ENCODE data around the gene UPF2.

DNA sequence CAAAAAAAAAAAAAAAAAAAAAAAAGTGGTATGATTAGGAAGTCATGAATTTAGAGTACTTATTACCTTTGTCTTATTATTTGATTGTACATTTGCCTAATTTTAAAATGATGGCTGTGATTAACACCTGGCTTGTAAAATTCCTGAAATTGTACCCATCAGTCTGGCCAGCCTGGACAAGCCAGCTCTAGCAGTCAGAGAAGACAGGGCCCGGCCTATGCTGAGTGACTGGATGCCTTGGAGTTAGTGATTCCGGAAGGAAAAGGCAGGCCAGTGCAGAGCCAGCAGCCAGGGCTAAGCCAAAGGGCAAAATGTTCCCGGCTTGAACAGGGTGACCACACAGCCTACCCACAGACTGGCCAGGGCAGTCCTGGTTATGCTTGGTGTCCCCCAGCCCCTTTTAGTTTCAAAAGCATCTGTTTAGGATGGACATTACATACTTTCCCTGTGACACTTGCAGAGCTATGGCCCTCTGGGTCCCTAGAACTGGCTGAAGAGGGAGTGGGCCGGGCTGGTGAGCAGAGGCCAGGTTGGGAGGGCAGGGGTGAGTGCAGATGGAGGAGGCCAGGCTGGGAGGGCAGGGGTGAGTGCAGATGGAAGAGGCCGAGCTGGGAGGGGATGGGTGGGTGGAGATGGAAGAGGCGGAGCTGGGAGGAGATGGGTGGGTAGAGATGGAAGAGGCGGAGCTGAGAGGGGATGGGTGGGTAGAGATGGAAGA lies 157.7 kb downstream of the UPF2 start:
- TF ChIP-seq POLR2A (IDR thresholded peaks at IDR 0.05; ENCODE audit: low read depth, low read length) (no peak), RAD21 (IDR thresholded peaks at IDR 0.05; ENCODE audit: low read length) (no peak), USF2 (IDR thresholded peaks at IDR 0.05; ENCODE audit: low read depth, low read length) (no peak), MAZ (IDR thresholded peaks at IDR 0.05; ENCODE audit: borderline replicate concordance, low read depth, low read length) (no peak)
- TF ChIP-seq, protein P1, sequence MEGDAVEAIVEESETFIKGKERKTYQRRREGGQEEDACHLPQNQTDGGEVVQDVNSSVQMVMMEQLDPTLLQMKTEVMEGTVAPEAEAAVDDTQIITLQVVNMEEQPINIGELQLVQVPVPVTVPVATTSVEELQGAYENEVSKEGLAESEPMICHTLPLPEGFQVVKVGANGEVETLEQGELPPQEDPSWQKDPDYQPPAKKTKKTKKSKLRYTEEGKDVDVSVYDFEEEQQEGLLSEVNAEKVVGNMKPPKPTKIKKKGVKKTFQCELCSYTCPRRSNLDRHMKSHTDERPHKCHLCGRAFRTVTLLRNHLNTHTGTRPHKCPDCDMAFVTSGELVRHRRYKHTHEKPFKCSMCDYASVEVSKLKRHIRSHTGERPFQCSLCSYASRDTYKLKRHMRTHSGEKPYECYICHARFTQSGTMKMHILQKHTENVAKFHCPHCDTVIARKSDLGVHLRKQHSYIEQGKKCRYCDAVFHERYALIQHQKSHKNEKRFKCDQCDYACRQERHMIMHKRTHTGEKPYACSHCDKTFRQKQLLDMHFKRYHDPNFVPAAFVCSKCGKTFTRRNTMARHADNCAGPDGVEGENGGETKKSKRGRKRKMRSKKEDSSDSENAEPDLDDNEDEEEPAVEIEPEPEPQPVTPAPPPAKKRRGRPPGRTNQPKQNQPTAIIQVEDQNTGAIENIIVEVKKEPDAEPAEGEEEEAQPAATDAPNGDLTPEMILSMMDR (conservative IDR thresholded peaks at IDR 0.05; ENCODE audit: low read depth, low read length), result no peak
